Ascending aorta (tissue), 2 donors: ENCODE results near the gene CLIC4. TPM values are rescaled to one million over a fixed set of nuclear protein-coding genes. Genes with fewer than 3 reads are reported as not detected.
A peak's percentile ranks its signal among the peaks of the same experiment; 100 is the strongest.

Experiments
- DNase-seq, 2 donors: peaks; one replicate each; pipeline ENCODE4 v3.0.0-alpha.2; 2019; ENCODE audit warnings: low spot score in 2 of 2
- H3K27ac ChIP-seq, 2 donors: fragments of 200-600 bp; sonication (generic); one replicate each; pipeline ENCODE4 v1.5.1; 2016 to 2017; ENCODE audit warnings: mild to moderate bottlenecking in 1 of 2
- H3K27me3 ChIP-seq: fragments of 200-600 bp; sonication (generic); one replicate; pipeline ENCODE4 v1.5.1; 2017
- H3K36me3 ChIP-seq, 2 donors: fragments of 200-600 bp; sonication (generic); one replicate each; pipeline ENCODE4 v1.5.1; 2016
- H3K4me1 ChIP-seq, 2 donors: fragments of 200-600 bp; sonication (generic); one replicate each; pipeline ENCODE4 v1.5.1; 2016 to 2017; ENCODE audit warnings: mild to moderate bottlenecking in 1 of 2
- H3K4me3 ChIP-seq, 2 donors: fragments of 200-600 bp; sonication (generic); one replicate each; pipeline ENCODE4 v1.5.1; 2016 to 2017; ENCODE audit warnings: mild to moderate bottlenecking in 1 of 2
- H3K9me3 ChIP-seq, 2 donors: fragments of 200-600 bp; sonication (generic); one replicate each; pipeline ENCODE4 v1.5.1; 2016
- CTCF ChIP-seq, 3 experiments: fragments of 200-600 bp in 2 of 3; fragments of 450-650 bp in 1 of 3; sonication (generic) in 2 of 3; IDR thresholded peaks; one replicate each; pipeline ENCODE4 v1.5.1; 2016 to 2019; ENCODE audit warnings: antibody characterized with exemption in 3 of 3, mild to moderate bottlenecking in 1 of 3, moderate library complexity in 1 of 3
- intact Hi-C: fragments of 100-400 bp; cut with DNase I; formaldehyde crosslinking; loops from one replicate; pipeline ENCODE4 v1.15.1; 2023
- total RNA-seq: library from RNA; depleted of rRNA; stranded (reverse); fragments of >200 nt; gene quantifications from one replicate; pipeline ENCODE4 v1.1.0, GENCODE V29; 2016

Gene CLIC4
- total RNA-seq, 1 donor from 2014 or later, result 494 TPM

- no peaks in the 10 kb centered on the region for H3K9me3 ChIP-seq
- no peak for DNase-seq
- no peak overlapping the region for H3K27ac ChIP-seq
- H3K36me3 ChIP-seq, result no peaks in the 10 kb centered on the region
- H3K4me3 ChIP-seq, result no peak overlapping the region
- no peaks in the 10 kb centered on the region for H3K4me1 ChIP-seq
- intact Hi-C loops, result no loop called here
- no peak for TF ChIP-seq CTCF (IDR thresholded peaks at IDR 0.05)
- H3K27me3 ChIP-seq, result no peaks in the 10 kb centered on the region
Measured at GRCh38 chr1:24708938-24709337, 36.3 kb upstream of the CLIC4 start.

GRCh38 chr1:24709791-24710441, 35.3 kb upstream of the CLIC4 start:
- Histone ChIP-seq H3K4me3 (no peak overlapping the region), H3K9me3 (no peaks in the 10 kb centered on the region), H3K36me3 (no peaks in the 10 kb centered on the region), H3K4me1 (peaks cover 0 to 4% of the 10 kb centered on the region in 2 donors), H3K27me3 (no peaks in the 10 kb centered on the region), H3K27ac (no peak overlapping the region)
- DNase-seq, result no peak
- no peak for TF ChIP-seq CTCF (IDR thresholded peaks at IDR 0.05)
- intact Hi-C loops, result no loop called here

GRCh38 chr1:24711329-24711728, 33.9 kb upstream of the CLIC4 start:
- no peak for DNase-seq
- intact Hi-C loops, result no loop called here
- Histone ChIP-seq H3K4me1 (peaks cover 0 to 5% of the 10 kb centered on the region in 2 donors), H3K4me3 (no peak overlapping the region), H3K27ac (no peak overlapping the region), H3K36me3 (no peaks in the 10 kb centered on the region), H3K27me3 (no peaks in the 10 kb centered on the region), H3K9me3 (no peaks in the 10 kb centered on the region)
- no peak for TF ChIP-seq CTCF (IDR thresholded peaks at IDR 0.05)

- no peak overlapping the region for H3K4me3 ChIP-seq
- peak overlapping the region in 1 of 2 donors; percentile 18 for H3K27ac ChIP-seq
- H3K27me3 ChIP-seq, result no peaks in the 10 kb centered on the region
- no peak for TF ChIP-seq CTCF (IDR thresholded peaks at IDR 0.05)
- H3K36me3 ChIP-seq, result no peaks in the 10 kb centered on the region
- no peaks in the 10 kb centered on the region for H3K9me3 ChIP-seq
- H3K4me1 ChIP-seq, result peaks cover under 1 to 5% of the 10 kb centered on the region in 2 donors
- DNase-seq, result no peak
- intact Hi-C loops, result no loop called here
Measured at GRCh38 chr1:24713176-24713575, 32.1 kb upstream of the CLIC4 start.

- Histone ChIP-seq H3K36me3 (no peaks in the 10 kb centered on the region), H3K4me1 (peaks cover 6 to 9% of the 10 kb centered on the region in 2 donors), H3K27ac (peak overlapping the region in 1 of 2 donors; percentile 18), H3K27me3 (no peaks in the 10 kb centered on the region), H3K9me3 (no peaks in the 10 kb centered on the region), H3K4me3 (no peak overlapping the region)
- intact Hi-C loops, result no loop called here
- DNase-seq, result no peak
- TF ChIP-seq CTCF (IDR thresholded peaks at IDR 0.05), result no peak
Measured at GRCh38 chr1:24713736-24714135, 31.5 kb upstream of the CLIC4 start.
